OCI-LY1 (cell line): ENCODE measurements around the gene DAAM2.

Experiments
- H2AFZ ChIP-seq: fragments of 200-600 bp; sonication (generic), shearing (Covaris generic); 2 replicates; pipeline ENCODE4 v1.6.0; 2014; ENCODE audit warnings: antibody characterized with exemption, mild to moderate bottlenecking, low read length
- H3F3A ChIP-seq: fragments of 200-600 bp; sonication (generic), shearing (Covaris generic); 2 replicates; pipeline ENCODE4 v1.6.0; 2014; ENCODE audit warnings: mild to moderate bottlenecking, antibody characterized with exemption, low read length, moderate library complexity; ENCODE audit not compliant: insufficient read depth
- H3K27ac ChIP-seq: fragments of 200-600 bp; sonication (generic); 2 replicates; pipeline ENCODE4 v1.5.1; 2014; ENCODE audit warnings: low read length, mixed run types, mild to moderate bottlenecking, low read depth; ENCODE audit not compliant: poor library complexity, severe bottlenecking
- H3K27me3 ChIP-seq: fragments of 200-600 bp; sonication (generic); 2 replicates; pipeline ENCODE4 v1.6.0; 2014; ENCODE audit warnings: antibody characterized with exemption, mild to moderate bottlenecking, low read length, moderate library complexity; ENCODE audit not compliant: insufficient read depth
- H3K36me3 ChIP-seq: fragments of 200-600 bp; sonication (generic); 2 replicates; pipeline ENCODE4 v1.6.1; 2014; ENCODE audit warnings: mild to moderate bottlenecking, antibody characterized with exemption, low read length, moderate library complexity, mixed read lengths; ENCODE audit not compliant: insufficient read depth
- H3K4me1 ChIP-seq: fragments of 200-600 bp; sonication (generic); 2 replicates; pipeline ENCODE4 v1.5.1; 2014; ENCODE audit warnings: mild to moderate bottlenecking, low read length, moderate library complexity; ENCODE audit not compliant: insufficient read depth, severe bottlenecking
- H3K4me2 ChIP-seq: fragments of 200-600 bp; sonication (generic), shearing (Covaris generic); 2 replicates; pipeline ENCODE4 v1.6.1; 2014; ENCODE audit warnings: low read length
- H3K4me3 ChIP-seq: fragments of 200-600 bp; sonication (generic); 2 replicates; pipeline ENCODE4 v1.5.1; 2014; ENCODE audit warnings: low read length, low read depth, mild to moderate bottlenecking, mixed read lengths; ENCODE audit not compliant: poor library complexity, severe bottlenecking
- H3K79me2 ChIP-seq: fragments of 200-600 bp; shearing (Covaris generic); 2 replicates; pipeline ENCODE4 v1.6.1; 2016; ENCODE audit warnings: mixed run types, low read length, mixed read lengths; ENCODE audit not compliant: insufficient read depth
- H3K9ac ChIP-seq: fragments of 200-600 bp; sonication (generic), shearing (Covaris generic); 2 replicates; pipeline ENCODE4 v1.6.1; 2014; ENCODE audit warnings: mild to moderate bottlenecking, low read length, mixed read lengths
- H3K9me2 ChIP-seq: fragments of 200-600 bp; sonication (generic), shearing (Covaris generic); 2 replicates; pipeline ENCODE4 v1.6.1; 2014; ENCODE audit warnings: low read depth, mild to moderate bottlenecking, low read length, mixed read lengths
- H3K9me3 ChIP-seq: fragments of 200-600 bp; shearing (Covaris generic); 2 replicates; pipeline ENCODE4 v1.6.1; 2014; ENCODE audit warnings: low read length, mixed read lengths
- H4K20me1 ChIP-seq: fragments of 200-600 bp; sonication (generic), shearing (Covaris generic); 2 replicates; pipeline ENCODE4 v1.6.0; 2016; ENCODE audit warnings: mild to moderate bottlenecking, low read length; ENCODE audit not compliant: insufficient read depth
- CTCF ChIP-seq: fragments of 200-600 bp; sonication (generic), shearing (Covaris generic); IDR thresholded peaks from 2 replicates; pipeline ENCODE4 v1.5.1; 2017; ENCODE audit warnings: mild to moderate bottlenecking, antibody characterized with exemption, low read length, moderate library complexity, mixed read lengths
- EZH2 ChIP-seq: fragments of 200-600 bp; sonication (generic), shearing (Covaris generic); IDR thresholded peaks from 2 replicates; pipeline ENCODE4 v1.8.0; 2017; ENCODE audit warnings: borderline replicate concordance, mixed run types, mild to moderate bottlenecking, antibody characterized with exemption, low read length, moderate library complexity, mixed read lengths

The DAAM2 gene

GRCh38 chr6:39777218-39777617, 15.0 kb upstream of the DAAM2 start:
- no peaks in the 10 kb centered on the region for H3K36me3 ChIP-seq
- no peak overlapping the region for H3K27ac ChIP-seq
- no peaks in the 10 kb centered on the region for H4K20me1 ChIP-seq
- no peaks in the 10 kb centered on the region for H3K27me3 ChIP-seq
- no peaks in the 10 kb centered on the region for H3K9me2 ChIP-seq
- no peak overlapping the region for H3K4me2 ChIP-seq
- H3K4me3 ChIP-seq: no peak overlapping the region
- H3K9me3 ChIP-seq: no peaks in the 10 kb centered on the region
- no peaks in the 10 kb centered on the region for H3K4me1 ChIP-seq
- TF ChIP-seq EZH2: no peak
- TF ChIP-seq CTCF: no peak
- H3K9ac ChIP-seq: no peak overlapping the region
- H2AFZ ChIP-seq: no peak overlapping the region
- H3K79me2 ChIP-seq: no peaks in the 10 kb centered on the region
- no peaks in the 10 kb centered on the region for H3F3A ChIP-seq

- Histone ChIP-seq H2AFZ (no peak overlapping the region), H3F3A (no peaks in the 10 kb centered on the region)
- no peak for TF ChIP-seq CTCF
- no peak for TF ChIP-seq EZH2
Measured at GRCh38 chr6:39777661-39778060, 14.5 kb upstream of the DAAM2 start.

GRCh38 chr6:39778581-39779255, 13.5 kb upstream of the DAAM2 start:
- Histone ChIP-seq H3F3A (no peaks in the 10 kb centered on the region), H3K79me2 (no peaks in the 10 kb centered on the region), H3K36me3 (no peaks in the 10 kb centered on the region), H3K9me3 (no peaks in the 10 kb centered on the region), H4K20me1 (no peaks in the 10 kb centered on the region), H3K4me1 (no peaks in the 10 kb centered on the region), H2AFZ (no peak overlapping the region), H3K9ac (no peak overlapping the region), H3K27ac (no peak overlapping the region), H3K4me2 (no peak overlapping the region), H3K9me2 (no peaks in the 10 kb centered on the region), H3K27me3 (no peaks in the 10 kb centered on the region), H3K4me3 (no peak overlapping the region)
- TF ChIP-seq EZH2 (no peak), CTCF (no peak)

More at GRCh38 chr6:39777661-39778060, 14.5 kb upstream of the DAAM2 start:
- no peaks in the 10 kb centered on the region for H3K27me3 ChIP-seq
- H3K4me2 ChIP-seq: no peak overlapping the region
- no peaks in the 10 kb centered on the region for H4K20me1 ChIP-seq
- H3K79me2 ChIP-seq: no peaks in the 10 kb centered on the region
- H3K4me3 ChIP-seq: no peak overlapping the region
- H3K9me2 ChIP-seq: no peaks in the 10 kb centered on the region
- no peaks in the 10 kb centered on the region for H3K36me3 ChIP-seq
- no peak overlapping the region for H3K9ac ChIP-seq
- no peaks in the 10 kb centered on the region for H3K9me3 ChIP-seq
- no peaks in the 10 kb centered on the region for H3K4me1 ChIP-seq
- H3K27ac ChIP-seq: no peak overlapping the region
